H1 (cell line): ENCODE results near the gene BRPF1. TPM values are rescaled to one million over a fixed set of nuclear protein-coding genes. Genes with fewer than 3 reads are reported as not detected.

ENCODE experiments used
- CTCF ChIA-PET: fragments of 300-600 bp; sonication (Branson Sonifier 250); formaldehyde crosslinking; loops from one replicate; lab custom pipeline; 2021; ENCODE audit not compliant: partially characterized antibody; lab: Charles Lee
- POLR2A ChIA-PET: fragments of 300-600 bp; sonication (Branson Sonifier 250); formaldehyde crosslinking; loops from one replicate; lab custom pipeline; 2021; ENCODE audit warnings: inconsistent platforms; ENCODE audit not compliant: partially characterized antibody; lab: Charles Lee
- DNase-seq, 2 experiments: peaks; one replicate each; pipeline versions ENCODE4 v3.0.0 to v3.0.0-alpha.2; 2010 to 2022; ENCODE audit warnings: low spot score in 2 of 2, low read depth in 1 of 2, mixed read lengths in 1 of 2
- FAIRE-seq: peaks from 2 replicates; lab custom pipeline; 2011; peaks lifted over from hg19 to GRCh38; lab: Jason Lieb, UNC
- H2AFZ ChIP-seq: 2 replicates; pipeline ENCODE4 v1.8.1; 2012; ENCODE audit warnings: low read length, inconsistent platforms
- H2AK5ac ChIP-seq: 2 replicates; pipeline ENCODE4 v1.6.1; 2013; ENCODE audit warnings: low read depth, low read length
- H2BK120ac ChIP-seq: replicated peaks from 2 replicates; pipeline ENCODE3; 2013; ENCODE audit warnings: low read depth, low read length, inconsistent platforms
- H2BK12ac ChIP-seq: 2 replicates; pipeline ENCODE4 v1.6.1; 2013; ENCODE audit warnings: low read depth, low read length
- H2BK15ac ChIP-seq: 2 replicates; pipeline ENCODE4 v1.6.1; 2013; ENCODE audit warnings: low read length
- H2BK20ac ChIP-seq: 2 replicates; pipeline ENCODE4 v1.6.1; 2013; ENCODE audit warnings: low read length
- H2BK5ac ChIP-seq: 2 replicates; pipeline ENCODE4 v1.6.1; 2013; ENCODE audit warnings: low read depth, low read length
- H3K14ac ChIP-seq: 2 replicates; pipeline ENCODE4 v1.6.1; 2013; ENCODE audit warnings: inconsistent platforms; ENCODE audit not compliant: insufficient read length
- H3K18ac ChIP-seq: 2 replicates; pipeline ENCODE4 v1.6.1; 2013; ENCODE audit warnings: low read length; ENCODE audit errors: extremely low read depth
- H3K23ac ChIP-seq: 2 replicates; pipeline ENCODE4 v1.6.1; 2013; ENCODE audit warnings: inconsistent platforms; ENCODE audit not compliant: insufficient read length
- H3K23me2 ChIP-seq: 2 replicates; pipeline ENCODE4 v1.6.1; 2013; ENCODE audit warnings: low read depth, low read length
- H3K27ac ChIP-seq: 2 replicates; pipeline ENCODE4 v1.6.1; 2011; ENCODE audit warnings: low read depth, low read length, inconsistent platforms
- H3K27me3 ChIP-seq, 4 experiments: replicated peaks in 1 of 4; 1 replicate in 1 of 4; 2 replicates in 3 of 4; pipeline versions ENCODE4 v1.6.1 to v1.8.1; 2011 to 2013; ENCODE audit warnings: low read length in 3 of 4, mild to moderate bottlenecking in 3 of 4, inconsistent platforms in 2 of 4, mixed read lengths in 2 of 4, moderate library complexity in 1 of 4; ENCODE audit not compliant: control insufficient read depth in 3 of 4, insufficient read depth in 3 of 4; ENCODE audit errors: extremely low read depth in 1 of 4
- H3K36me3 ChIP-seq, 4 experiments: 2 replicates each; pipeline versions ENCODE4 v1.6.1 to v1.8.1; 2011 to 2013; ENCODE audit warnings: mild to moderate bottlenecking in 4 of 4, low read length in 3 of 4, moderate library complexity in 2 of 4, control low read depth in 1 of 4, inconsistent platforms in 1 of 4; ENCODE audit not compliant: insufficient read depth in 4 of 4, control insufficient read depth in 2 of 4
- H3K4ac ChIP-seq: replicated peaks from 2 replicates; pipeline ENCODE3; 2013; ENCODE audit warnings: low read length, low read depth, mixed read lengths, inconsistent platforms; ENCODE audit not compliant: insufficient read length
- H3K4me1 ChIP-seq, 4 experiments: replicated peaks in 1 of 4; 1 replicate in 1 of 4; 2 replicates in 3 of 4; pipeline versions ENCODE4 v1.6.1 to v1.8.1; 2011 to 2013; ENCODE audit warnings: low read length in 3 of 4, inconsistent platforms in 2 of 4, mixed read lengths in 1 of 4; ENCODE audit not compliant: insufficient read depth in 4 of 4, control insufficient read depth in 3 of 4
- H3K4me2 ChIP-seq, 2 experiments: 2 replicates each; pipeline versions ENCODE4 v1.6.1 to v1.8.1; 2011 to 2013; ENCODE audit warnings: low read depth in 2 of 2, low read length in 2 of 2, control low read depth in 1 of 2, inconsistent platforms in 1 of 2, mild to moderate bottlenecking in 1 of 2; ENCODE audit not compliant: insufficient read depth in 1 of 2
- H3K4me3 ChIP-seq, 4 experiments: fragments of 200-600, 300-600 bp in 1 of 4; sonication (generic), shearing (Covaris generic), sonication (Bioruptor Twin) in 1 of 4; 2 replicates each; pipeline versions ENCODE4 v1.5.1 to v1.8.1; 2011 to 2016; ENCODE audit warnings: low read length in 4 of 4, low read depth in 3 of 4, control low read depth in 2 of 4, inconsistent platforms in 2 of 4, mild to moderate bottlenecking in 2 of 4, mixed read lengths in 1 of 4, moderate library complexity in 1 of 4; ENCODE audit not compliant: insufficient read depth in 2 of 4; ENCODE audit errors: extremely low read depth in 1 of 4
- H3K56ac ChIP-seq: replicated peaks from 2 replicates; pipeline ENCODE3; 2013; ENCODE audit warnings: low read depth, mild to moderate bottlenecking, mixed read lengths, low read length, inconsistent platforms; ENCODE audit not compliant: insufficient read length
- H3K79me1 ChIP-seq: 2 replicates; pipeline ENCODE4 v1.6.1; 2013; ENCODE audit warnings: low read depth, low read length, control low read depth
- H3K79me2 ChIP-seq, 2 experiments: 2 replicates each; pipeline versions ENCODE4 v1.6.1 to v1.8.1; 2012 to 2013; ENCODE audit warnings: low read length in 2 of 2, mild to moderate bottlenecking in 2 of 2, inconsistent platforms in 1 of 2; ENCODE audit not compliant: insufficient read depth in 2 of 2, control insufficient read depth in 1 of 2
- H3K9ac ChIP-seq, 4 experiments: replicated peaks in 1 of 4; 1 replicate in 1 of 4; 2 replicates in 3 of 4; pipeline versions ENCODE4 v1.6.1 to v1.8.1; 2011 to 2013; ENCODE audit warnings: low read depth in 3 of 4, low read length in 3 of 4, control low read depth in 2 of 4, mild to moderate bottlenecking in 2 of 4, moderate library complexity in 2 of 4, inconsistent platforms in 1 of 4; ENCODE audit errors: extremely low read depth in 1 of 4
- H3K9me3 ChIP-seq, 2 experiments: 2 replicates each; pipeline versions ENCODE4 v1.6.1 to v1.8.1; 2012 to 2013; ENCODE audit warnings: mild to moderate bottlenecking in 2 of 2, moderate library complexity in 2 of 2, control low read depth in 1 of 2, inconsistent platforms in 1 of 2, low read depth in 1 of 2, low read length in 1 of 2, mixed read lengths in 1 of 2; ENCODE audit not compliant: insufficient read depth in 2 of 2
- H4K20me1 ChIP-seq, 2 experiments: replicated peaks in 1 of 2; 2 replicates each; pipeline versions ENCODE3 to v1.8.1; 2011 to 2013; ENCODE audit warnings: inconsistent platforms in 2 of 2, low read length in 2 of 2, mild to moderate bottlenecking in 1 of 2; ENCODE audit not compliant: insufficient read depth in 2 of 2, control insufficient read depth in 1 of 2
- H4K5ac ChIP-seq: 2 replicates; pipeline ENCODE4 v1.6.1; 2013; ENCODE audit warnings: low read length, low read depth, mixed read lengths, inconsistent platforms; ENCODE audit not compliant: insufficient read length
- H4K8ac ChIP-seq: 2 replicates; pipeline ENCODE4 v1.8.0; 2013; ENCODE audit warnings: mild to moderate bottlenecking, moderate library complexity, low read length, inconsistent platforms; ENCODE audit not compliant: insufficient read depth; ENCODE audit errors: extremely low read depth
- H4K91ac ChIP-seq: replicated peaks from 2 replicates; pipeline ENCODE3; 2013; ENCODE audit warnings: low read length, mixed read lengths, inconsistent platforms; ENCODE audit not compliant: insufficient read length
- ATF2 ChIP-seq: IDR thresholded peaks from 2 replicates; pipeline ENCODE4 v1.6.1; 2012; ENCODE audit warnings: low read length, inconsistent platforms
- BRCA1 ChIP-seq: IDR thresholded peaks from 2 replicates; pipeline ENCODE4 v1.6.1; 2012; ENCODE audit warnings: low read depth, low read length, improper control_type of control experiment
- CEBPB ChIP-seq: IDR thresholded peaks from 2 replicates; pipeline ENCODE4 v1.6.1; 2012; ENCODE audit warnings: low read depth, low read length
- CHD2 ChIP-seq: IDR thresholded peaks from 2 replicates; pipeline ENCODE4 v1.6.1; 2012; ENCODE audit warnings: low read length, improper control_type of control experiment
- CTBP2 ChIP-seq: IDR thresholded peaks from 2 replicates; pipeline ENCODE4 v1.7.0; 2011; ENCODE audit warnings: borderline replicate concordance, mild to moderate bottlenecking, moderate library complexity, mixed read lengths, low read length; ENCODE audit not compliant: insufficient read depth, insufficient read length
- PHF8 ChIP-seq: fragments of 200-600 bp; sonication (generic); conservative IDR thresholded peaks from 2 replicates; pipeline ENCODE4 v1.7.1; 2012; ENCODE audit warnings: low read depth, mild to moderate bottlenecking, inconsistent platforms, low read length, moderate library complexity
- POLR2A ChIP-seq, 2 experiments: IDR thresholded peaks; 1 replicate in 1 of 2; 2 replicates in 1 of 2; pipeline ENCODE4 v1.6.1; 2011; ENCODE audit warnings: low read depth in 2 of 2, low read length in 2 of 2, mild to moderate bottlenecking in 2 of 2; ENCODE audit errors: control extremely low read depth in 1 of 2
- RFX5 ChIP-seq: IDR thresholded peaks from 2 replicates; pipeline ENCODE4 v1.6.1; 2011; ENCODE audit warnings: low read depth, low read length, improper control_type of control experiment, borderline replicate concordance
- RXRA ChIP-seq: IDR thresholded peaks from 2 replicates; pipeline ENCODE4 v1.6.1; 2011; ENCODE audit warnings: low read depth, mild to moderate bottlenecking, low read length, moderate library complexity; ENCODE audit not compliant: insufficient read depth
- USF2 ChIP-seq: IDR thresholded peaks from 2 replicates; pipeline ENCODE4 v1.6.1; 2011; ENCODE audit warnings: low read length, improper control_type of control experiment
- WGBS, 2 experiments: shearing (Covaris generic) in 1 of 2; methylation state at CpG; one replicate each; pipeline versions ENCODE4 v1.1.6 to v1.1.7; 2013 to 2015; ENCODE audit warnings: low lambda C conversion rate in 2 of 2, mixed read lengths in 2 of 2, inconsistent platforms in 1 of 2, low coverage in 1 of 2, missing lambda C conversion rate in 1 of 2; ENCODE audit not compliant: insufficient replicate concordance in 2 of 2, insufficient coverage in 1 of 2, insufficient read length in 1 of 2; ENCODE audit errors: extremely low coverage in 1 of 2, missing lambda C conversion rate in 1 of 2; 5-methylcytosine and 5-hydroxymethylcytosine counted together
- polyA plus RNA-seq, 7 experiments: library from polyadenylated mRNA; depleted of rRNA in 3 of 7; stranded (reverse) in 5 of 7; unstranded in 2 of 7; fragments of >200 nt in 5 of 7; fragments of 200-250 nt in 2 of 7; gene quantifications; 1 replicate in 5 of 7; 2 replicates in 1 of 7; 4 replicates in 1 of 7; pipeline versions ENCODE4 v1.2.1 to v1.2.3, GENCODE V29; 2011 to 2013; ENCODE audit warnings: missing spikeins in 2 of 7, mixed read lengths in 2 of 7
- total RNA-seq: library from RNA; stranded (reverse); fragmentation: NEBNext Ultra II Directional; extraction: Animal tissue kit (Norgen Biotek cat#: 25700); gene quantifications from 2 replicates; pipeline ENCODE4 v1.2.1, GENCODE V29; 2021
- TF ChIP-seq, protein P1 (sequence below): IDR thresholded peaks from 2 replicates; pipeline ENCODE4 v1.6.1; 2012; ENCODE audit warnings: inconsistent platforms

BRPF1 gene
- total and polyA plus RNA-seq, 2 of the 8 experiments (the other 6 are each of a cell fraction or from before 2014, with no cell fraction given): 11.3 to 21.7 TPM

- H3K14ac ChIP-seq: no peak overlapping the region
Measured at GRCh38 chr3:9784965-9785364, 53.4 kb downstream of the BRPF1 start.

More at GRCh38 chr3:9784965-9785364, 53.4 kb downstream of the BRPF1 start:
- no peak overlapping the region for H2AK5ac ChIP-seq
- no peak overlapping the region for H3K23ac ChIP-seq
- H4K5ac ChIP-seq: no peak overlapping the region
- no peaks in the 10 kb centered on the region for H3K79me2 ChIP-seq
- no peaks in the 10 kb centered on the region for H3K9me3 ChIP-seq
- H4K20me1 ChIP-seq: peaks cover 0 to 1% of the 10 kb centered on the region in 2 experiments
- H3K4me2 ChIP-seq: no peak overlapping the region
- no peak overlapping the region for H4K91ac ChIP-seq
- POLR2A ChIA-PET: interaction anchor here (0.6 to 2.4 kb wide), 4 partner anchors 8 to 35 kb away, joined by 3 to 10 read pairs (median 8); partner anchors contain the start of genes ARPC4, OGG1 and TADA3
- H4K8ac ChIP-seq: no peak overlapping the region
- H3K4ac ChIP-seq: no peak overlapping the region
- H3K27ac ChIP-seq: no peak overlapping the region
- peaks cover 6 to 57% (median 35%) of the 10 kb centered on the region in 4 experiments for H3K36me3 ChIP-seq
- H2BK20ac ChIP-seq: no peak overlapping the region
- no peak overlapping the region for H2BK5ac ChIP-seq
- H3K23me2 ChIP-seq: no peaks in the 10 kb centered on the region
- H3K27me3 ChIP-seq: no peaks in the 10 kb centered on the region
- CTCF ChIA-PET: interaction anchor here (1.3 to 1.8 kb wide), 3 partner anchors 17 to 22 kb away, joined by 3 to 4 read pairs (median 3); no protein-coding TSS in a partner anchor
- H3K56ac ChIP-seq: no peak overlapping the region
- no peak overlapping the region for H3K4me3 ChIP-seq
- TF ChIP-seq CHD2 (no peak), CEBPB (no peak), BRCA1 (no peak), CTBP2 (no peak), RXRA (no peak), ATF2 (no peak), RFX5 (no peak), PHF8 (no peak), USF2 (no peak), POLR2A (IDR thresholded peaks at IDR 0.05; ENCODE audit: control extremely low read depth in 1 of 2, low read depth in 2 of 2, low read length in 2 of 2) (no peak)
- TF ChIP-seq, protein P1, sequence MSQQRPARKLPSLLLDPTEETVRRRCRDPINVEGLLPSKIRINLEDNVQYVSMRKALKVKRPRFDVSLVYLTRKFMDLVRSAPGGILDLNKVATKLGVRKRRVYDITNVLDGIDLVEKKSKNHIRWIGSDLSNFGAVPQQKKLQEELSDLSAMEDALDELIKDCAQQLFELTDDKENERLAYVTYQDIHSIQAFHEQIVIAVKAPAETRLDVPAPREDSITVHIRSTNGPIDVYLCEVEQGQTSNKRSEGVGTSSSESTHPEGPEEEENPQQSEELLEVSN: no peak
- no peak overlapping the region for H2BK15ac ChIP-seq
- no peak for FAIRE-seq
- H3K18ac ChIP-seq: no peak overlapping the region
- 93% methylated on average over 4 of the region's 4 CpGs; no CpG with 5 or more reads in 1 of the 2 experiments for WGBS, 2 experiments
- no peak overlapping the region for H2AFZ ChIP-seq
- H3K4me1 ChIP-seq: no peaks in the 10 kb centered on the region
- H2BK12ac ChIP-seq: no peak overlapping the region
- no peak overlapping the region for H3K9ac ChIP-seq
- no peaks in the 10 kb centered on the region for H3K79me1 ChIP-seq
- no peak for DNase-seq
- no peak overlapping the region for H2BK120ac ChIP-seq
